A549 (cell line): ENCODE data around the gene IFI27L2.

Source experiments
- CEBPB ChIP-seq, 2 experiments: fragments of >200 bp in 1 of 2; sonication (Bioruptor Twin) in 1 of 2; formaldehyde crosslinking in 1 of 2; IDR thresholded peaks; 2 replicates each; pipeline ENCODE4 v1.6.1; 2012 to 2016
- CHD2 ChIP-seq: fragments of 150-350 bp; IDR thresholded peaks from 2 replicates; pipeline ENCODE4 v1.6.1; 2014; ENCODE audit warnings: low read length; ENCODE audit not compliant: partially characterized antibody
- CTCF ChIP-seq: fragments of >200 bp; sonication (Bioruptor Twin); formaldehyde crosslinking; IDR thresholded peaks from 3 replicates; pipeline ENCODE4 v1.5.1; 2016
- EP300 ChIP-seq, 2 experiments: fragments of >200 bp; sonication (Bioruptor Twin); formaldehyde crosslinking; IDR thresholded peaks; 2 replicates in 1 of 2; 3 replicates in 1 of 2; pipeline ENCODE4 v1.6.1; 2016 to 2017
- HMGXB4 ChIP-seq: fragments of 250-450 bp; sonication (Bioruptor Pico); IDR thresholded peaks from 2 replicates; pipeline ENCODE4 v1.5.0; 2021; ENCODE audit warnings: mild to moderate bottlenecking, moderate library complexity, borderline replicate concordance
- JUN ChIP-seq, 2 experiments: fragments of >200 bp; sonication (Bioruptor Twin); formaldehyde crosslinking; IDR thresholded peaks; 2 replicates in 1 of 2; 3 replicates in 1 of 2; pipeline ENCODE4 v1.6.1; 2016 to 2017
- POLR2A ChIP-seq: IDR thresholded peaks from 2 replicates; pipeline ENCODE4 v1.6.1; 2012; ENCODE audit warnings: mild to moderate bottlenecking, low read length
- POLR2AphosphoS2 ChIP-seq: conservative IDR thresholded peaks from 2 replicates; pipeline ENCODE4 v1.6.1; 2012; ENCODE audit warnings: low read length, improper control_type of control experiment, inconsistent platforms
- RCOR1 ChIP-seq: fragments of 150-350 bp; IDR thresholded peaks from 2 replicates; pipeline ENCODE4 v1.6.1; 2014; ENCODE audit warnings: antibody characterized with exemption, low read length, low read depth
- RFX5 ChIP-seq: fragments of 450-650 bp; IDR thresholded peaks from 2 replicates; pipeline ENCODE4 v1.7.1; 2014; ENCODE audit warnings: antibody characterized with exemption, mild to moderate bottlenecking, moderate library complexity
- ZFP36 ChIP-seq: fragments of 450-650 bp; IDR thresholded peaks from 2 replicates; pipeline ENCODE4 v1.6.1; 2014; ENCODE audit warnings: borderline replicate concordance; ENCODE audit not compliant: partially characterized antibody
- ZNF302 ChIP-seq: fragments of 250-450 bp; sonication (Bioruptor Pico); IDR thresholded peaks from 2 replicates; pipeline ENCODE4 v1.9.0; 2021; ENCODE audit warnings: inconsistent platforms, mild to moderate bottlenecking, moderate library complexity
- TF ChIP-seq, protein P1 (sequence below): fragments of 150-350 bp; IDR thresholded peaks from 2 replicates; pipeline ENCODE4 v1.6.1; 2014; ENCODE audit warnings: low read depth, mild to moderate bottlenecking, low read length
- TF ChIP-seq, protein P2 (sequence below): fragments of 200-600 bp; sonication (generic); IDR thresholded peaks from 2 replicates; pipeline ENCODE4 v1.6.1; 2016; ENCODE audit warnings: antibody characterized with exemption, mild to moderate bottlenecking, moderate library complexity

DNA sequence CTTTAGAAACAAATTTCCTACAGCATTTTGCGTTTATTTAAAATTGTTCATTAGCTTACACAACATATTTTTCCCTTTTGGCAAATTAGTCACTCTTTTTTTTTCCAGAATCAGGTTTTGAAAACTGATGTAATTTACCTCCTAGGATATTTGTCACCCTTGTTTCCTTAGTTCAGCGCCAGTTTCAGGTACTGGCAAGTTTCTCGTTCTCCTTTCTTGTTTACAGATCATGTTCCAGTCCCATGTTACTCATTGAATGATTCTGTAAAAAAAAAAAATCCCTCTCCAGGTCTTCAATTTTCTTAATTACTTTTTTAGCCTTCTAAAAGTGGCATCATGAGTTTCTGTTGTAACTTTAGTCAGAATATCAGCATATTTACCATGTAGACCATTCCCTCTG is 47.4 kb upstream of the IFI27L2 start:
- TF ChIP-seq CTCF = no peak
- no peak for TF ChIP-seq CHD2
- TF ChIP-seq, protein P1, sequence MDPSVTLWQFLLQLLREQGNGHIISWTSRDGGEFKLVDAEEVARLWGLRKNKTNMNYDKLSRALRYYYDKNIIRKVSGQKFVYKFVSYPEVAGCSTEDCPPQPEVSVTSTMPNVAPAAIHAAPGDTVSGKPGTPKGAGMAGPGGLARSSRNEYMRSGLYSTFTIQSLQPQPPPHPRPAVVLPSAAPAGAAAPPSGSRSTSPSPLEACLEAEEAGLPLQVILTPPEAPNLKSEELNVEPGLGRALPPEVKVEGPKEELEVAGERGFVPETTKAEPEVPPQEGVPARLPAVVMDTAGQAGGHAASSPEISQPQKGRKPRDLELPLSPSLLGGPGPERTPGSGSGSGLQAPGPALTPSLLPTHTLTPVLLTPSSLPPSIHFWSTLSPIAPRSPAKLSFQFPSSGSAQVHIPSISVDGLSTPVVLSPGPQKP = no peak
- TF ChIP-seq POLR2A = no peak
- TF ChIP-seq ZNF302 (CRISPR knock-in tag) = no peak
- TF ChIP-seq POLR2AphosphoS2 = no peak
- TF ChIP-seq HMGXB4 (CRISPR knock-in tag) = no peak
- TF ChIP-seq RCOR1 = no peak
- TF ChIP-seq, protein P2, sequence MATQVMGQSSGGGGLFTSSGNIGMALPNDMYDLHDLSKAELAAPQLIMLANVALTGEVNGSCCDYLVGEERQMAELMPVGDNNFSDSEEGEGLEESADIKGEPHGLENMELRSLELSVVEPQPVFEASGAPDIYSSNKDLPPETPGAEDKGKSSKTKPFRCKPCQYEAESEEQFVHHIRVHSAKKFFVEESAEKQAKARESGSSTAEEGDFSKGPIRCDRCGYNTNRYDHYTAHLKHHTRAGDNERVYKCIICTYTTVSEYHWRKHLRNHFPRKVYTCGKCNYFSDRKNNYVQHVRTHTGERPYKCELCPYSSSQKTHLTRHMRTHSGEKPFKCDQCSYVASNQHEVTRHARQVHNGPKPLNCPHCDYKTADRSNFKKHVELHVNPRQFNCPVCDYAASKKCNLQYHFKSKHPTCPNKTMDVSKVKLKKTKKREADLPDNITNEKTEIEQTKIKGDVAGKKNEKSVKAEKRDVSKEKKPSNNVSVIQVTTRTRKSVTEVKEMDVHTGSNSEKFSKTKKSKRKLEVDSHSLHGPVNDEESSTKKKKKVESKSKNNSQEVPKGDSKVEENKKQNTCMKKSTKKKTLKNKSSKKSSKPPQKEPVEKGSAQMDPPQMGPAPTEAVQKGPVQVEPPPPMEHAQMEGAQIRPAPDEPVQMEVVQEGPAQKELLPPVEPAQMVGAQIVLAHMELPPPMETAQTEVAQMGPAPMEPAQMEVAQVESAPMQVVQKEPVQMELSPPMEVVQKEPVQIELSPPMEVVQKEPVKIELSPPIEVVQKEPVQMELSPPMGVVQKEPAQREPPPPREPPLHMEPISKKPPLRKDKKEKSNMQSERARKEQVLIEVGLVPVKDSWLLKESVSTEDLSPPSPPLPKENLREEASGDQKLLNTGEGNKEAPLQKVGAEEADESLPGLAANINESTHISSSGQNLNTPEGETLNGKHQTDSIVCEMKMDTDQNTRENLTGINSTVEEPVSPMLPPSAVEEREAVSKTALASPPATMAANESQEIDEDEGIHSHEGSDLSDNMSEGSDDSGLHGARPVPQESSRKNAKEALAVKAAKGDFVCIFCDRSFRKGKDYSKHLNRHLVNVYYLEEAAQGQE = no peak
- no peak for TF ChIP-seq JUN (IDR thresholded peaks at IDR 0.05)
- TF ChIP-seq ZFP36 = no peak
- no peak for TF ChIP-seq EP300 (IDR thresholded peaks at IDR 0.05)
- TF ChIP-seq CEBPB (IDR thresholded peaks at IDR 0.05) = no peak
- no peak for TF ChIP-seq RFX5
